RKO (cell line): Measurements from ENCODE around the gene FKBP1C.
"Not testable (repeated sequence)": the region's sequence is repeated elsewhere in the genome, so short reads cannot be mapped to it uniquely, and the experiment has no call there.

Experiments
- DNase-seq: peaks from one replicate; pipeline ENCODE4 v3.0.0-alpha.2; 2016; ENCODE audit warnings: low spot score

The FKBP1C gene

DNA sequence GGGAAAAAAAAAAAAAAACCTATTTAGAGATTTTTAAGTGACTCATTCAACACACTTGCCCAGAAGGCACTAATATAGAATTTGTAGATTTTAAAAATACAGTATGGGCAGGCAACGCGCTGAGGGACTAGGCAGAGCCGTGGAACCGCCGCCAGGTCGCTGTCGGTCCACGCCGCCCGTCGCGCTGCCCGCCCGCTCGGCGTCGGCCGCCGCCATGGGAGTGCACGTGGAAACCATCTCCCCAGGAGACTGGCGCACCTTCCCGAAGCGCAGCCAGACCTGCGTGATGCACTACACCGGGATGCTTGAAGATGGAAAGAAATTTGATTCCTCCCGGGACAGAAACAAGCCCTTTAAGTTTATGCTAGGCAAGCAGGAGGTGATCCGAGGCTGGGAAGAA lies at the start of gene FKBP1C:
FKBP1C (plus strand) TSS at position 127 of the 400 bp plus-strand sequence.
- DNase-seq = not testable (repeated sequence)

DNA sequence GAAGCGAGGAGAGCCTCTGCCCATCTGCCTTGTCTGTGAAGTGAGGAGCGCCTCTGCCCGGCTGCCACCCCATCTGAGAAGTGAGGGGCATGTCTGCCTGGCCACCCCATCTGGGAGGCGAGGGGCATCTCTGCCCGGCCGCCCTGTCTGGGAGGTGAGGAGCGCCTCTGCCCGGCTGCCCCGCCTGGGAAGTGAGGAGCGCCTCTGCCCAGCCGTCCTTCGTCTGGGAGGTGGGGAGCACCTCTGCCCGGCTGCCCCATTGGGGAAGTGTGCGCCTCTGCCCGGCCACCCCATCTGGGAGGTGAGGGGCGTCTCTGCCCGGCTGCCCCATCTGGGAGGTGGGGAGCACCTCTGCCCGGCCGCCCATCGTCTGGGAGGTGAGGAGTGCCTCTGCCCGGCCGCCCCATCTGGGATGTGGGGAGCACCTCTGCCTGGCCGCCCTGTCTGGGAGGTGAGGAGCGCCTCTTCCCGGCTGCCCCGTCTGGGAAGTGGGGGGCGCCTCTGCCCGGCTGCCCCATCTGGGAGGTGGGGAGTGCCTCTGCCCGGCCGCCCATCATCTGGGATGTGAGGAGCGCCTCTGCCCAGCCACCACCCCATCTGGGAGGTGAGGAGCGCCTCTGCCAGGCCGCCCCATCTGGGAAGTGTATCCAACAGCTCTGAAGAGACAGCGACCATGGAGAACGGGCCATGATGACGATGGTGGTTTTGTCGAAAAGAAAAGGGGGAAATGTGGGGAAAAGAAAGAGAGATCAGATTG lies 47.0 kb upstream of the FKBP1C start:
- not testable (repeated sequence) for DNase-seq

DNA sequence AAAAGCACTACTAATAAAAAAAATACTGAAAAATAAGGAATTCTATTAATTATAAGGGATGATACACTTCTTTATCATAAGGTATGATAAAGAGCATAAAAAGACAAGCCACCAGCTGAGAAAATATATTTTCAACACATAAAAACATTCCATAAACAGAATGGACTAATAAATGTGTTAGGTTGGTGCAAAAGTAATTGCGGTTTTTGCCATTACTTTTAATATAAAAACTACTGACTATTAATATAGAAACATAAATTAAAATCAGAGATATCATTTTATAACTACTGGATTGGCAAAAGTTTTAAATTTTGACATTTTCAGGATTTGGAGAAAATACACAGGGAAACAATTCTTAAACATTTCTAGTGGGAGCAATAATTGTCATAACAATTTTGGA lies 37.1 kb upstream of the FKBP1C start:
- DNase-seq = no peak

- no peak for DNase-seq
These were observed 35.1 kb upstream of the FKBP1C start for GRCh38 chr6:63176181-63176580.

- DNase-seq = no peak
These were observed 30.9 kb upstream of the FKBP1C start for GRCh38 chr6:63180367-63180766.

DNA sequence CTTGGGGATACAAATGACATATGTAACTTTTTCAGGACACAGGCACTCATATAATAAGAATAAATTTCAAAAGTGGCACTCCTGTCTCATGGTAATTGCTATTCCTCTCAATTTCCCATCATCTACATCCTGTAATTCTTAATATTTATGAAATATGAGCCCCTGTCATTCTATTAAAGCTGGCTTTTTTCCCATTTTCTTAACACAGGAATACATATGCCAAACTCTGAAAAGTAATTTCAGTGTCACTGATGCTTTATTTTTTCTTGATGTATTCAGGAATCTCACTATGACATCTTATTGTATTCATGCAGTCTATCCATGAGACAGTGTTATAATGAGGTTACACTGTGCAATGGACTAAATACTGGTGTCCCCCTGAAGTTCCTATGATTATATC lies 24.3 kb upstream of the FKBP1C start:
- no peak for DNase-seq

DNA sequence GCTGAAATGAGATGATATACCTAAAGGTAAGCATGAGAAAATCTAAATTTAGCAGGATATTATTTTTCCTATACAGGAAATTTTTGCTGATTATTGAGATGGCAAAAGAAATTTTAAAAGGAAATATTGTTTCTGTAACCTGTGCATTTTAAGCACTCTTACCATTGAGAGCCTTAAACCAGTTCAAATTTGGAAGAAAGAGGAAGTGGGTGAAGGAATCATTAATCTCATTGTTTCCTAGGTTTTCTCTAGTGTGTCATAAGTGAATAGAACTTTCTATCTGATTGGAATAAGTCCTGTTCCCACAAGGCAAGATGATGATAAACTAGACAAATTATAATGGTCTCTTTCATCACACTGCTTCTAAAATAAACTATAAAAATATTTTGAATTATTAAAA lies 22.4 kb upstream of the FKBP1C start:
- DNase-seq = no peak

- DNase-seq = no peak
These were observed 17.9 kb upstream of the FKBP1C start for GRCh38 chr6:63193324-63193723.

GRCh38 chr6:63197741-63198140 lies 13.5 kb upstream of the FKBP1C start:
- DNase-seq = no peak

DNA sequence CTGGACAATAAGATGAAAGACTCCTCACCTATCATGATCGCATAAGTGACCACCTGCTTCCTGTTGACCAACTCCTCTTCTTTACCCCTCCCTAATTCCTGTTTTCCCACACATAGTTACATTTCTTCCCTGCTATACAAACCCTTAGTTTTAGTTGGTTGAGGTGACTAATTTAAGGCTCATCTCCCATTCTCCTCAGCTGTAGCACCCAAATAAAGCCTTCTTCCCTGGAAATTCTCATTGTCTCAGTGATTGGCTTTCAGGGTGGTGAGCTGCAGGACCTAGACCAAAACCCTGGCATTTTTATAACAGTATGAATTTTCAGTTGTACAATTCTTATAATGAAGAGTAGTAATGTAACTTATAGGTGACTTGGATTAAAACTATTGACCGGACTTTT lies 2.1 kb downstream of the FKBP1C start:
- no peak for DNase-seq

GRCh38 chr6:63214816-63215215 lies 3.5 kb downstream of the FKBP1C start:
- no peak for DNase-seq

GRCh38 chr6:63224179-63224578 lies 12.9 kb downstream of the FKBP1C start:
- no peak for DNase-seq

DNA sequence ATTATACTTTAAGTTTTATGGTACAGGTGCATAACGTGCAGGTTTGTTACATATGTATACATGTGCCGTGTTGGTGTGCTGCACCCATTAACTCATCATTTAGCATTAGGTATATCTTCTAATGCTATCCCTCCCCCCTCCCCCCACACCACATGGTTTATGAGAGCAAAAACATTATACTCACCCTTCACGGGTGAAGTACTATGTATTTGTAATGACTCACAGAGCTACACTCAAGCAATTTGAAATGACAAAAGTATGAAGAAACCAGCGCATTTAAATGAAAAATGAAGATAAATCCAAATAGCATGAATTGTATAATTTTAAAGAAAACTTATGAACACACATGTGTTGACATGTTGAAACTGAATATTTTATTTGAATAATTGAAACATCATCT lies 14.7 kb downstream of the FKBP1C start:
- not testable (repeated sequence) for DNase-seq

DNA sequence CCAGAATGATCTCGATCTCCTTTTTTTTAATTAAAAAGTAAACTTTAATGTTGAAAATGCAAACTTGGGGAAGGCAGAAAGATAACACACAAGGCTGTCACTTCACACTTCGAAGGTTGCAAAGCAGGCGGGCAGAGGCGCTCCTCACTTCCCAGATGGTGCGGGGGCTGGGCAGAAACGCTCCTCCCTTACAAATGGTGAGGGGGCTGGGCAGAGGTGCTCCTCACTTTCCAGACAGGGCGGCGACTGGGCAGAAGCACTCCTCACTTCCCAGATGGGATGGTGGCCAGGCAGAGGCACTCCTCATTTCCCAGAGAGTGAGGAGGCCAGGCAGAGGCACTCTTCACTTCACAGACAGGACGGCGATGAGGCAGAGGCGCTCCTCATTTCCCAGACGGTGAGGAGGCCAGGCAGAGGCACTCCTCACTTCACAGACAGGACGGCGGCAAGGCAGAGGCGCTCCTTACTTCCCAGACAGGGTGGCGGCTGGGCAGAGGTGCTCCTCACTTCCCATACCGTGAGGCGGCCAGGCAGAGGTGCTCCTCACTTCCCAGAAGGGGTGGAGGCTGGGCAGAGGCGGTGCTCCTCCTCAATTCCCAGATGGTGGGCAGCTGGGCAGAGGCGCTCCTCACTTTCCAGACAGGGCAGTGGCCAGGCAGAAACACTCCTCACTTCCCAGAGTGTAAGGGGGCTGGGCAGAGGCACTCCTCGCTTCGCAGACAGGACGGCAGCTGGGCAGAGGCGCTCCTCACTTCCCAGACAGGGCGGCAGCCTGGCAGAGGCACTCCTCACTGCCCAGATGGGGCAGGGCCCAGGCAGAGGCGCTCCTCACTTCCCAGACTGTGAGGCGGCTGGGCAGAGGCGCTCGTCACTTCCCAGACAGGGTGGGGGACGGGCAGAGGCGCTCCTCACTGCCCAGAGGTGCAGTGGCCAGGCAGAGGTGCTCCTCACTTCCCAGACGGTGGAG lies 16.9 kb downstream of the FKBP1C start:
- not testable (repeated sequence) for DNase-seq

DNA sequence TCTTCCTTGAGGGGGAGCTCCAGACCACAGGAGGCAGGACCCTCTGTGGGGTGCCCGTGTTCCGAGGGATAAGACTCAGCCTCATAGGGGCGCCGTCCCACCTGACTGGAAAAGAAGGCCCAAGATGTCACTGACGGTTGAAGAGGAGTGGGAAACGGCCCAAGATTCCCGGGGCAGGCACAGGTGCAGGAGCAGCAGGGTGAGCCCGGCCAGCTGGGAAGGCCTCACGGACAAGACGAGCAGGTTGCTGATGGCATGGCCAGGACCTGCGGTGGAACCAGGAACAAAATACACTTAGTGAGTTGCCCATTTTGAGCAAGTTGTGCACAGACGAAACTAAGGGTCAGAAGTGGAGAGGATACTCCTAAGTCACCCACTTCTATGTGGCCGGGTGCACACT lies 18.8 kb downstream of the FKBP1C start:
- DNase-seq = not testable (repeated sequence)

DNA sequence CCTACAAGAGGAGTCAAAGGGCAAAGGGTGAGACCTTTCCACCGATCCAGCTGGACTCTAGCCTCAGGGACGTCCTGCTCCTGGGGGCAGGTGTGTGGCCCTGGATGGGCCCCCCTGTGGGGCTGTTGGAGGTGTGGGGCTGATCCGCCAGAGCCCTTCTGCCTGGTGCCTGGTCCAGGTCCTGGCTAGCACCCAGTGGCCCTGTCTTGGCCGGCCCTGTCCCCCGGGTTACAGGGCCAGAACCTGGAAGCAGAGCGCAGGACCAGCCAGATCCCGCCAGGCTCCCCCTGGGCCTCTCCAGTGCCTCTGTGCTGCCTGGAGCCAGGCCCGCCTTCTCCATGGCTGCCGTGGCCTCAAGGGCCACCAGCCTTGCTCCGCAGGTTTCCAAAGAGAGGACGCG lies 19.2 kb downstream of the FKBP1C start:
- not testable (repeated sequence) for DNase-seq

- no peak for DNase-seq
These were observed 25.1 kb downstream of the FKBP1C start for GRCh38 chr6:63236398-63236817.

- DNase-seq = no peak
These were observed 34.2 kb downstream of the FKBP1C start for GRCh38 chr6:63245420-63245819.

- peak; percentile 12 for DNase-seq
These were observed 34.6 kb downstream of the FKBP1C start for GRCh38 chr6:63245909-63246308.

DNA sequence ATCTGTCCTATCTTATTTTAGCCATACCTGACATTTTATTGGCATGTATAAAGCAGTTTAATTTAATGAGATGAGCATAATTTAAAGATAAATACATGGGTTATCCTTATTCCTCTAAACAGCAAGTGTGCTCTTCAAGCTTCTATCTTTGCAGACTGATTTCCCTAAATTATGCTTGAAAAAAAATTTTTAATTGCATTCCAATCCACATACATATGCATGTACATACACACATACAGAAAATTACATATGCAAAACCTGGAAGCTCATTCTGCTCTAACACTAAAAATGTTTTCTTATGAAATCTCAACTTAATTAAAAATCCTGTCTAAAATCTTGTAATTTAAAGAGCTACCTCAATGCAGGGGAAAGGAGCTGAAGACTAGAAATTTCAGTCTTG lies 35.3 kb downstream of the FKBP1C start:
- DNase-seq = no peak

GRCh38 chr6:63249875-63250482 lies 38.7 kb downstream of the FKBP1C start:
- DNase-seq = no peak

DNA sequence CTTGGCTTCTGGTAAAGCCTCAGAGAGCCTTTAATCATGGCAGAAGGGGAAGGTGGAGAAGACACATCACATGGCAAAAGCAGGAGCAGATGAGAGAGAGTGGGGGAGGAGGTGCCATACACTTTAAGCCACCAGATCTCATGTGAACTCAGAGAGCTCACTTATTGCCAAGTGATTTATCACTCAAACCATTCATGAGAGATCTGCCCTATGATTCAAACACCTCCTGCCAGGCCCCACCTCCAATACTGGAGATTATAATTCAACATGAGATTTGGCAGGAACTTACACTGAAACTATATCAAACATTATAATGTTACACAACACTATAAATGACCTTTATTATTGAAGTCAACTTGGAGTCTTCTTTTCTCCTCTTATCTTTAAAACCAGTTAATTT lies 47.9 kb downstream of the FKBP1C start:
- DNase-seq = no peak

DNA sequence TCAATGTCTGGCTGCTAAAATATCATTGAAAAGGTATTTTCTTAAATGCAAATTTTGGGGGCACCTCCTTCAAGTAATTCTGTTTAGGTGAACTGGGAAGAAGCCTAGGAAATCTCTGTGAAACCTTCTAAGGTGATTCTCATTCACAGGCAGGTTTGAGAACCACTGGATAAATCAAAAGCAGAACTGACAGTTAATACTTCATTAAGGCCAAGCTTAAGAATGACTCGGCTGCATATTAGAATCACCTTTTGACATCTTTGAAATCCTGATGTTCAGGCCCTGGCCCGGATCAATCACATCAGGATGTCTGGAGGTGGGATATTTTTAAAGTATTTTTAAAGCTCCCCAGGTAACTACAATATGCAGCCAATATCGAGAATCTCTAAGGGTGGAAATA lies 50.6 kb downstream of the FKBP1C start:
- DNase-seq = no peak
